GM19099 (cell line): Measurements from ENCODE around the gene FAM181A.

Experiments
- POLR2A ChIP-seq: IDR thresholded peaks from 3 replicates; pipeline ENCODE4 v1.6.1; 2011; ENCODE audit warnings: low read depth; ENCODE audit not compliant: insufficient read length; ENCODE audit errors: extremely low read depth

FAM181A gene

GRCh38 chr14:93950948-93951634 is 23.9 kb downstream of the FAM181A start:
- TF ChIP-seq POLR2A: no peak

- no peak for TF ChIP-seq POLR2A
Measured at GRCh38 chr14:93951635-93952540, 24.7 kb downstream of the FAM181A start.

GRCh38 chr14:93952829-93953228 is 25.7 kb downstream of the FAM181A start:
- TF ChIP-seq POLR2A: peak; percentile 8

GRCh38 chr14:93953263-93953662 is 26.1 kb downstream of the FAM181A start:
- TF ChIP-seq POLR2A: no peak

- no peak for TF ChIP-seq POLR2A
Measured at GRCh38 chr14:93953739-93954515, 26.8 kb downstream of the FAM181A start.

GRCh38 chr14:93954516-93954830 is 27.3 kb downstream of the FAM181A start:
- TF ChIP-seq POLR2A: no peak

- peak; percentile 63 for TF ChIP-seq POLR2A
Measured at GRCh38 chr14:93954900-93955849, 28.0 kb downstream of the FAM181A start.

GRCh38 chr14:93955850-93956481 is 28.8 kb downstream of the FAM181A start:
- TF ChIP-seq POLR2A: no peak

GRCh38 chr14:93956514-93957332 is 29.6 kb downstream of the FAM181A start:
- peak; percentile 57 for TF ChIP-seq POLR2A

GRCh38 chr14:93957333-93957710 is 30.2 kb downstream of the FAM181A start:
- no peak for TF ChIP-seq POLR2A

GRCh38 chr14:93957751-93958566 is 30.8 kb downstream of the FAM181A start:
- peak; percentile 21 for TF ChIP-seq POLR2A

GRCh38 chr14:93958567-93959238 is 31.6 kb downstream of the FAM181A start:
- peak; percentile 2 for TF ChIP-seq POLR2A
